GM19099 (cell line): ENCODE results near the gene MET.

Experiments used
- POLR2A ChIP-seq: IDR thresholded peaks from 3 replicates; pipeline ENCODE4 v1.6.1; 2011; ENCODE audit warnings: low read depth; ENCODE audit not compliant: insufficient read length; ENCODE audit errors: extremely low read depth

Gene MET

GRCh38 chr7:116776610-116777289 lies 104.8 kb downstream of the MET start:
- no peak for TF ChIP-seq POLR2A

GRCh38 chr7:116777651-116778281 lies 105.8 kb downstream of the MET start:
- TF ChIP-seq POLR2A: no peak

GRCh38 chr7:116779216-116779615 lies 107.2 kb downstream of the MET start:
- no peak for TF ChIP-seq POLR2A

- no peak for TF ChIP-seq POLR2A
These were observed 107.9 kb downstream of the MET start for GRCh38 chr7:116779931-116780330.

GRCh38 chr7:116780521-116780920 lies 108.5 kb downstream of the MET start:
- TF ChIP-seq POLR2A: no peak

- TF ChIP-seq POLR2A: no peak
These were observed 109.0 kb downstream of the MET start for GRCh38 chr7:116780966-116781365.

GRCh38 chr7:116781584-116781983 lies 109.6 kb downstream of the MET start:
- no peak for TF ChIP-seq POLR2A

GRCh38 chr7:116782177-116782711 lies 110.2 kb downstream of the MET start:
- TF ChIP-seq POLR2A: no peak

- no peak for TF ChIP-seq POLR2A
These were observed 111.8 kb downstream of the MET start for GRCh38 chr7:116783666-116784318.

- no peak for TF ChIP-seq POLR2A
These were observed 112.7 kb downstream of the MET start for GRCh38 chr7:116784647-116785046.

GRCh38 chr7:116785843-116786242 lies 113.8 kb downstream of the MET start:
- TF ChIP-seq POLR2A: no peak

GRCh38 chr7:116786791-116787443 lies 114.9 kb downstream of the MET start:
- TF ChIP-seq POLR2A: no peak

GRCh38 chr7:116787881-116788280 lies 115.9 kb downstream of the MET start:
- no peak for TF ChIP-seq POLR2A

GRCh38 chr7:116788572-116789197 lies 116.7 kb downstream of the MET start:
- TF ChIP-seq POLR2A: no peak

- no peak for TF ChIP-seq POLR2A
These were observed 118.0 kb downstream of the MET start for GRCh38 chr7:116790025-116790424.

GRCh38 chr7:116792813-116793212 lies 120.8 kb downstream of the MET start:
- TF ChIP-seq POLR2A: no peak
